Thyroid gland (tissue), 4 donors: Measurements from ENCODE around the gene MAPK7. TPM values are rescaled to one million over a fixed set of nuclear protein-coding genes. Genes with fewer than 3 reads are reported as not detected.
A peak's percentile ranks its signal among the peaks of the same experiment; 100 is the strongest.

Experiments
- DNase-seq, 2 donors: peaks; one replicate each; pipeline ENCODE4 v3.0.0-alpha.2; 2019
- H3K27ac ChIP-seq, 3 donors: fragments of 200-600 bp; sonication (generic); 1 replicate in 2 of 3; 2 replicates in 1 of 3; pipeline ENCODE4 v1.5.1; 2016 to 2019; ENCODE audit warnings: mild to moderate bottlenecking in 1 of 3, moderate library complexity in 1 of 3
- H3K27me3 ChIP-seq: fragments of 200-600 bp; sonication (generic); one replicate; pipeline ENCODE4 v1.5.1; 2019
- H3K36me3 ChIP-seq, 2 donors: fragments of 200-600 bp; sonication (generic); one replicate each; pipeline ENCODE4 v1.5.1; 2016 to 2019
- H3K4me1 ChIP-seq, 2 donors: fragments of 200-600 bp; sonication (generic); one replicate each; pipeline ENCODE4 v1.5.1; 2017 to 2019
- H3K4me3 ChIP-seq, 3 donors: fragments of 200-600 bp; sonication (generic); replicated peaks in 1 of 3; 1 replicate in 2 of 3; 2 replicates in 1 of 3; pipeline ENCODE4 v1.5.1; 2016; ENCODE audit warnings: mild to moderate bottlenecking in 1 of 3
- H3K9me3 ChIP-seq: fragments of 200-600 bp; sonication (generic); one replicate; pipeline ENCODE4 v1.5.1; 2017
- CTCF ChIP-seq, 6 experiments: fragments of 200-600 bp in 3 of 6; fragments of 450-650 bp in 3 of 6; sonication (generic) in 3 of 6; IDR thresholded peaks; one replicate each; pipeline ENCODE4 v1.5.1; 2016 to 2019; ENCODE audit warnings: antibody characterized with exemption in 6 of 6, mild to moderate bottlenecking in 2 of 6, inconsistent platforms in 1 of 6, moderate library complexity in 1 of 6
- POLR2A ChIP-seq, 2 donors: fragments of 450-650 bp; IDR thresholded peaks; one replicate each; pipeline ENCODE4 v1.6.1; 2017; ENCODE audit warnings: antibody characterized with exemption in 2 of 2, mild to moderate bottlenecking in 2 of 2, moderate library complexity in 1 of 2
- WGBS, 2 donors: methylation state at CpG; one replicate each; pipeline ENCODE4 v1.1.5; 2017; 5-methylcytosine and 5-hydroxymethylcytosine counted together
- intact Hi-C: fragments of 100-400 bp; cut with DNase I; formaldehyde crosslinking; loops from one replicate; pipeline ENCODE4 v1.15.1; 2023
- total RNA-seq, 4 donors: library from RNA; depleted of rRNA; stranded (reverse); fragments of >200 nt; gene quantifications; one replicate each; pipeline ENCODE4 v1.2.3, GENCODE V29; 2016

The MAPK7 gene
- total RNA-seq, 4 donors from 2014 or later = 22.4 to 46.5 (median 31.3) TPM

- TF ChIP-seq CTCF (IDR thresholded peaks at IDR 0.05) (no peak), POLR2A (IDR thresholded peaks at IDR 0.05) (no peak)
- peak overlapping the region; percentile 36 to 76 (median 75) for H3K27ac ChIP-seq
- H3K9me3 ChIP-seq = no peaks in the 10 kb centered on the region
- H3K4me3 ChIP-seq = no peak overlapping the region
- H3K4me1 ChIP-seq = peaks cover 12 to 41% of the 10 kb centered on the region in 2 donors
- no peaks in the 10 kb centered on the region for H3K27me3 ChIP-seq
- peaks cover 15 to 25% of the 10 kb centered on the region in 2 donors for H3K36me3 ChIP-seq
- 65 to 72% methylated on average over 16 to 19 of the region's 20 CpGs for WGBS, 2 donors
- no peak for DNase-seq
- intact Hi-C loops = no loop called here
Measured at GRCh38 chr17:19386051-19386929, 8.0 kb downstream of the MAPK7 start.

DNA sequence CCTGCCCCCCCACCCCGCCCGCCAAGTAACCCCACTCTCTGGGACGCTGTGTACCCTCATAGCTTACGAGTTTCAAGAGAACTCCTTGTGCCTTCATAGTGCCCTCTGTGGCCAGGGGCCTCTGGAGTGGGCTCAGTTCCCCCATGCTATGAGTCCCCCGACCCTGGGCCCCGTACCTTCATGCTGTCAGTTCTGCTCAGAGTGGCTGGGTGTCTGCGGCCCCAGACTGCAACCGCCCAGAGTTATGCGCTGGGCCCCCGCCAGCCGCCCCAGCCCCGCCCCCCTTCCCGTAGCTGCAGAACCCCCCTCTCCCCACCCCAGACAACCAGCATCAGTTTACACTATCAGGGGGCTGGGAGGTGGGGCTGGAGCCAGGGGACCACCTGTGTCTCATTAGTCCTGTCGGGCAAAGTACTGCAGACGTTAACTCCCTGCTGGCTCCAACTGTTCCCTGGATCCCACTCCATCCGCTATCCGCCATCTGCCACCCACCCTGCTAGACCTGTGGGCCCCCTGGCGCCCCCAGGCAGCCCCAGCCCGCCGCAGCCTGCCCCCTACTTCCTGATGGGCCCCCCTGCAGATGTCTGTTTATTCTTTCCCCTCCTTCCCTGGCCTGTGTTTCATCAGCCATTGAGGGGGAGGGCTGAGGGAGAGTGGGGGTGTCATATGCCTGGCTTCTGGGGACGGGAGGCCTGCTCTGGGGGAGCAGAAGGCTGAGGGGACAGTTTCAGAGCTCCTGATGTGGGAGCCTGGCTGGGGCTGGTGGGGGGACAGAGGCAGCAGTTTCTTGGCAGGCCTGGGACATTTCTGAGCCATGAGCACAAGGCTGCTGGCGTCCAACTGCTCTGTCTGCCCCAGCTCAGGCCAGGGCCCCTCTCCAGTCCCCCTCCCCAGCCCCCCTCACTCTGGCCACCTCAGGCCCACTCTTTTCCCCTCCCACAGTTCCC, 8.9 kb downstream of the MAPK7 start, which contains the start of gene MFAP4:
Gene MFAP4 (minus strand): TSS at position 217 of the 947 bp plus-strand sequence. CDS start 35 bp downstream, at position 182.
- Histone ChIP-seq H3K4me3 (no peak within 1 kb of the TSS), H3K9me3 (no peaks in the 10 kb centered on the region), H3K36me3 (peaks cover 5 to 16% of the 10 kb centered on the region in 2 donors), H3K27ac (peak within 1 kb of the TSS; percentile 75 to 88 (median 76)), H3K4me1 (peaks cover 12 to 41% of the 10 kb centered on the region in 2 donors), H3K27me3 (no peaks in the 10 kb centered on the region)
- 23 to 34% methylated on average over 14 to 21 of the region's 22 CpGs for WGBS, 2 donors
- intact Hi-C loops = no loop called here
- DNase-seq = peak; percentile 64 to 68
- no peak for TF ChIP-seq POLR2A (IDR thresholded peaks at IDR 0.05)
- no peak for TF ChIP-seq CTCF (IDR thresholded peaks at IDR 0.05)

GRCh38 chr17:19387921-19388521, 9.7 kb downstream of the MAPK7 start:
- 92 to 100% methylated on average over 1 to 2 of the region's 2 CpGs for WGBS, 2 donors
- no peak for TF ChIP-seq CTCF (IDR thresholded peaks at IDR 0.05)
- no peak for TF ChIP-seq POLR2A (IDR thresholded peaks at IDR 0.05)
- intact Hi-C loops = no loop called here
- Histone ChIP-seq H3K27me3 (no peaks in the 10 kb centered on the region), H3K27ac (peak overlapping the region; percentile 75 to 88 (median 76)), H3K4me3 (no peak overlapping the region), H3K4me1 (peaks cover 12 to 41% of the 10 kb centered on the region in 2 donors), H3K9me3 (no peaks in the 10 kb centered on the region), H3K36me3 (peaks cover 0 to 8% of the 10 kb centered on the region in 2 donors)
- peak; percentile 34 to 46 for DNase-seq

DNA sequence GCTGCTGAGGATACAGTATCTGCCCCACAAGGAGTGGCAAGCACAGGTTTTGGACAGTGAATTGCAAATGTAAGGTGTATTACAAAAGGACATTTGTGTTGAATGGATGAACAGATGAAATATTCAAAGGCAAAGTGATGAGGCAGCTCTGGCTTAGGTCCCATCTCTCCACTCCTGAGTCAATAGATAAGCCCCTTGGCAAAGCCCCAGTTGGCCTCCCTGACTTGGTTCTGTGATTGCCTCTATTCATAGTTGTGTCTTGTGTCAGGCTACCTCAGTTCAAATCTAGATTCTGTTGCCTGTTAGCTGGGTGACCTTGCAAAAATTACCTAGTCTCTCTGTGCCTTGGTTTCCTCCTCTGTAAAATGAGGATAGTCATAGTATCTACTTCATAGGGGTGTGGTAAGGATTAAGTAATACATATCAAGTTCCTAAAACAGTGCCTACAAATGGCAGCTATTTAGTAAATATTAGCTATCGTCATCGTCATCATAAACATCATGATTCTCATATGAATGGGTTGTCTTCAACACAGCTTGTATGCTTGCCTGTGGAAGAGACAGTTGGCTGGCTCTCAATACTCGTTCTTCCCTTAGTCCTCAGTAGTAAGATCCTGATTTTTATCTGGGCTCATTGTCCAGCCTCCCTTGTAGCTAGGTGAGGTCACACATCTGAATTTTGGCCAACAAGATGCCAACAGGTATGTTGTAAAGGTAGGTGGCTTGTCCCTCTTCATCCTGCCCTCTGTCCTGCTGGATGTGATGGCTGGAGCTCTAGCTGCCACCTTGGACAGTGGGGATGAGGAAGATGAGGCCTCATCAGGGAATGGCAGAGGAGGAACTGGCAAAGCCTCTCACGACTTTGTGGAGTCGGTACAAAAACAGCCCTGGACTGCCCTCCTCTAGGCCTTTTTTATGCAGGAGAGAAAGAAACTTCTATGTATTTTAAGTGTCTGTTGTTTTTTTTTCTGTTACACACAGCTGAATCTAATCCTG, 10.8 kb downstream of the MAPK7 start:
- Histone ChIP-seq H3K4me1 (peaks cover 12 to 36% of the 10 kb centered on the region in 2 donors), H3K9me3 (no peaks in the 10 kb centered on the region), H3K27ac (peak overlapping the region; percentile 14 to 88 (median 75)), H3K4me3 (no peak overlapping the region), H3K36me3 (no peaks in the 10 kb centered on the region), H3K27me3 (no peaks in the 10 kb centered on the region)
- TF ChIP-seq POLR2A (IDR thresholded peaks at IDR 0.05) = no peak
- no peak for TF ChIP-seq CTCF (IDR thresholded peaks at IDR 0.05)
- 73 to 83% methylated on average over 5 of the region's 5 CpGs for WGBS, 2 donors
- intact Hi-C loops = no loop called here
- peak in 1 of 2 donors; percentile 29 for DNase-seq
